CD4-positive, alpha-beta T cell (primary cell): ENCODE measurements around the gene ACMSD. TPM values are rescaled to one million over a fixed set of nuclear protein-coding genes. Genes with fewer than 3 reads are reported as not detected.
A peak's percentile ranks its signal among the peaks of the same experiment; 100 is the strongest.

Experiments
- ATAC-seq: fragments of 200-7000 bp; cut with Tn5 transposase; one replicate; pipeline ENCODE4 v1.10.0; 2022; ENCODE audit warnings: mild to moderate bottlenecking; ENCODE audit not compliant: poor library complexity
- CTCF ChIA-PET: fragments of 350-600 bp; sonication (Branson Sonifier 250); formaldehyde crosslinking; loops from one replicate; lab custom pipeline; 2021; ENCODE audit warnings: antibody characterized with exemption, inconsistent platforms; lab: Charles Lee
- POLR2A ChIA-PET: fragments of 350-600 bp; sonication (Branson Sonifier 250); formaldehyde crosslinking; loops from one replicate; lab custom pipeline; 2021; ENCODE audit warnings: antibody characterized with exemption, inconsistent platforms; lab: Charles Lee
- DNase-seq, 14 experiments: peaks; one replicate each; pipeline ENCODE4 v3.0.0-alpha.2; 2013 to 2020; ENCODE audit warnings: mixed read lengths in 2 of 14
- H3K27ac ChIP-seq, 2 donors: one replicate each; pipeline versions ENCODE4 v1.5.1 to v1.7.0; 2013; ENCODE audit warnings: low read length in 2 of 2, low read depth in 1 of 2, mild to moderate bottlenecking in 1 of 2
- H3K27me3 ChIP-seq, 2 experiments: 1 replicate in 1 of 2; 2 replicates in 1 of 2; pipeline versions ENCODE4 v1.6.1 to v1.7.0; 2013; ENCODE audit warnings: low read length in 2 of 2, control low read depth in 1 of 2, mild to moderate bottlenecking in 1 of 2, moderate library complexity in 1 of 2; ENCODE audit not compliant: insufficient read depth in 2 of 2, control insufficient read depth in 1 of 2
- H3K36me3 ChIP-seq: one replicate; pipeline ENCODE4 v1.6.1; 2013; ENCODE audit warnings: low read length, control low read depth; ENCODE audit not compliant: insufficient read depth
- H3K4me1 ChIP-seq: one replicate; pipeline ENCODE4 v1.6.1; 2013; ENCODE audit warnings: low read length, control low read depth; ENCODE audit not compliant: insufficient read depth
- H3K4me3 ChIP-seq: one replicate; pipeline ENCODE4 v1.5.1; 2013; ENCODE audit warnings: mild to moderate bottlenecking, low read length, moderate library complexity
- H3K9me3 ChIP-seq, 2 experiments: 1 replicate in 1 of 2; 2 replicates in 1 of 2; pipeline versions ENCODE4 v1.6.1 to v1.7.0; 2013; ENCODE audit warnings: low read length in 2 of 2, mild to moderate bottlenecking in 2 of 2, control low read depth in 1 of 2, moderate library complexity in 1 of 2; ENCODE audit not compliant: control insufficient read depth in 1 of 2, insufficient read depth in 1 of 2
- H3K27ac Mint-ChIP-seq: one replicate; pipeline ENCODE4 v1.8.0; 2020; ENCODE audit warnings: mixed read lengths
- H3K27me3 Mint-ChIP-seq: one replicate; pipeline ENCODE4 v1.8.0; 2021; ENCODE audit warnings: mixed read lengths
- H3K36me3 Mint-ChIP-seq: one replicate; pipeline ENCODE4 v1.8.0; 2021; ENCODE audit warnings: low read depth, mixed read lengths
- H3K4me1 Mint-ChIP-seq: one replicate; pipeline ENCODE4 v1.8.0; 2021; ENCODE audit warnings: low read depth, mixed read lengths
- H3K4me3 Mint-ChIP-seq: one replicate; pipeline ENCODE4 v1.8.0; 2020; ENCODE audit warnings: mild to moderate bottlenecking, mixed read lengths
- H3K9me3 Mint-ChIP-seq: one replicate; pipeline ENCODE4 v1.8.0; 2020; ENCODE audit warnings: mixed read lengths
- intact Hi-C, 2 experiments: fragments of 100-400 bp; cut with DNase I in 1 of 2; cut with micrococcal nuclease in 1 of 2; formaldehyde crosslinking; loops; one replicate each; pipeline versions ENCODE4 v1.15.1 to v1.9.0; 2023 to 2025; cut with DNase I, micrococcal nuclease
- total RNA-seq, 174 experiments: library from RNA in 2 of 174; stranded (reverse) in 2 of 174; gene quantifications; one replicate each; pipeline ENCODE4 v1.2.3 and lab custom pipeline; 2021 to 2026
- TF ChIP-seq, protein P1 (sequence below): fragments of 200-600 bp; IDR thresholded peaks from one replicate; pipeline ENCODE4 v1.8.0; 2022; ENCODE audit warnings: antibody characterized with exemption, mild to moderate bottlenecking

The ACMSD gene
- total RNA-seq, 2 experiments from 2014 or later, result not detected

- Mint-ChIP-seq H3K27me3 (no peaks in the 10 kb centered on the region), H3K36me3 (peaks cover 43% of the 10 kb centered on the region), H3K9me3 (no peaks in the 10 kb centered on the region), H3K4me1 (peaks cover 65% of the 10 kb centered on the region), H3K4me3 (peak overlapping the region; percentile 92), H3K27ac (peak overlapping the region; percentile 92)
- peaks cover 29% of the 10 kb centered on the region for H3K4me1 ChIP-seq
- H3K27me3 ChIP-seq, result no peaks in the 10 kb centered on the region
- TF ChIP-seq, protein P1, sequence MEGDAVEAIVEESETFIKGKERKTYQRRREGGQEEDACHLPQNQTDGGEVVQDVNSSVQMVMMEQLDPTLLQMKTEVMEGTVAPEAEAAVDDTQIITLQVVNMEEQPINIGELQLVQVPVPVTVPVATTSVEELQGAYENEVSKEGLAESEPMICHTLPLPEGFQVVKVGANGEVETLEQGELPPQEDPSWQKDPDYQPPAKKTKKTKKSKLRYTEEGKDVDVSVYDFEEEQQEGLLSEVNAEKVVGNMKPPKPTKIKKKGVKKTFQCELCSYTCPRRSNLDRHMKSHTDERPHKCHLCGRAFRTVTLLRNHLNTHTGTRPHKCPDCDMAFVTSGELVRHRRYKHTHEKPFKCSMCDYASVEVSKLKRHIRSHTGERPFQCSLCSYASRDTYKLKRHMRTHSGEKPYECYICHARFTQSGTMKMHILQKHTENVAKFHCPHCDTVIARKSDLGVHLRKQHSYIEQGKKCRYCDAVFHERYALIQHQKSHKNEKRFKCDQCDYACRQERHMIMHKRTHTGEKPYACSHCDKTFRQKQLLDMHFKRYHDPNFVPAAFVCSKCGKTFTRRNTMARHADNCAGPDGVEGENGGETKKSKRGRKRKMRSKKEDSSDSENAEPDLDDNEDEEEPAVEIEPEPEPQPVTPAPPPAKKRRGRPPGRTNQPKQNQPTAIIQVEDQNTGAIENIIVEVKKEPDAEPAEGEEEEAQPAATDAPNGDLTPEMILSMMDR, result no peak
- ChIA-PET CTCF (interaction anchor here (1.2 kb wide), 1 partner anchor 85 kb away, joined by 4 read pairs; no protein-coding TSS in a partner anchor), POLR2A (interaction anchor here (0.6 to 3.0 kb wide), 16 partner anchors 7 to 957 kb away, joined by 3 to 49 read pairs (median 5); partner anchors contain the start of genes MCM6, R3HDM1, RAB3GAP1 and UBXN4)
- peak overlapping the region; percentile 88 for H3K4me3 ChIP-seq
- ATAC-seq, result no peak
- peaks cover 10% of the 10 kb centered on the region for H3K36me3 ChIP-seq
- intact Hi-C loops, result loop anchor here (2.0 to 5.0 kb wide), 6 partner anchors 131 to 955 kb away; partner anchors contain the start of genes UBXN4 (in 2 of the 2), R3HDM1 (in 1 of the 2) and ZRANB3 (in 1 of the 2)
- no peaks in the 10 kb centered on the region for H3K9me3 ChIP-seq
- peak overlapping the region; percentile 95 to 96 for H3K27ac ChIP-seq
- peak in 12 of 14 experiments; percentile 7 to 67 (median 28) for DNase-seq
These were observed 81.2 kb downstream of the ACMSD start for GRCh38 chr2:134919341-134920210.

DNA sequence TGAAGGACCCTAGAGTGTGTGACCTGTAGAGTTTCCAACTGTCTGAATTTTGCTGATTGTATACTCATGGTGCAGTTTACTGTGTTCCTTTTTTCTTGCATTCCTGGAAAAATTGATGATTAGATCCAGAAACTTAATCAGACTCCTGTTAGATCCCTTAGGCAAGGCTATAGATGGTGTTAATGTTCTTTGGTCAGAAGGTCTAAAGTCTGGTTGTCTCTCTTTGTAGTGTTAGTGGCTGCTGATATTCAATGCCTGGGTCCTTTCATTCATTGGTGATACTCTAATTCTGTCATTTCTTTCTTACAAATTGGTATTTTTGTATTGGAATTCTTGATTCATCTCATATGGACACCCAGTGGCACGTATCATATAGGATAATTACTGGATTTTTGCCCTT is 86.5 kb downstream of the ACMSD start:
- H3K27ac Mint-ChIP-seq, result peak overlapping the region; percentile 31
- ATAC-seq, result no peak

GRCh38 chr2:134926231-134926931 is 88.0 kb downstream of the ACMSD start:
- H3K9me3 ChIP-seq, result no peaks in the 10 kb centered on the region
- no peak for ATAC-seq
- peak overlapping the region; percentile 11 for H3K27ac Mint-ChIP-seq
- DNase-seq, result no peak
- peak overlapping the region; percentile 36 for H3K4me3 Mint-ChIP-seq
- TF ChIP-seq, protein P1, result no peak
- H3K27me3 Mint-ChIP-seq, result no peaks in the 10 kb centered on the region
- peaks cover 88% of the 10 kb centered on the region for H3K4me1 Mint-ChIP-seq
- H3K27me3 ChIP-seq, result no peaks in the 10 kb centered on the region
- H3K36me3 ChIP-seq, result peaks cover 22% of the 10 kb centered on the region
- H3K4me1 ChIP-seq, result peaks cover 40% of the 10 kb centered on the region
- H3K36me3 Mint-ChIP-seq, result peaks cover 66% of the 10 kb centered on the region
- H3K27ac ChIP-seq, result no peak overlapping the region
- intact Hi-C loops, result no loop called here
- POLR2A ChIA-PET, result interaction anchor here (0.7 to 3.5 kb wide), 2 partner anchors 8 to 9 kb away, joined by 3 to 16 read pairs; partner anchors contain the start of gene CCNT2
- H3K4me3 ChIP-seq, result no peak overlapping the region
- CTCF ChIA-PET, result no interaction called here
- H3K9me3 Mint-ChIP-seq, result no peaks in the 10 kb centered on the region

More for the DNA sequence above, 86.5 kb downstream of the ACMSD start:
- peaks cover 27% of the 10 kb centered on the region for H3K36me3 ChIP-seq
- POLR2A ChIA-PET, result no interaction called here
- H3K4me1 Mint-ChIP-seq, result peaks cover 80% of the 10 kb centered on the region
- H3K9me3 Mint-ChIP-seq, result no peaks in the 10 kb centered on the region
- H3K27ac ChIP-seq, result no peak overlapping the region
- H3K27me3 ChIP-seq, result no peaks in the 10 kb centered on the region
- DNase-seq, result no peak
- intact Hi-C loops, result no loop called here
- no peak overlapping the region for H3K4me3 ChIP-seq
- H3K9me3 ChIP-seq, result no peaks in the 10 kb centered on the region
- H3K4me3 Mint-ChIP-seq, result peak overlapping the region; percentile 32
- H3K4me1 ChIP-seq, result peaks cover 41% of the 10 kb centered on the region
- CTCF ChIA-PET, result interaction anchor here (0.8 kb wide), 1 partner anchor 814 kb away, joined by 3 read pairs; no protein-coding TSS in a partner anchor
- peaks cover 57% of the 10 kb centered on the region for H3K36me3 Mint-ChIP-seq
- TF ChIP-seq, protein P1, result no peak
- no peaks in the 10 kb centered on the region for H3K27me3 Mint-ChIP-seq
